Mucosa of stomach (tissue), 1 donor: ENCODE measurements around the gene NDUFB6.
"Not testable (repeated sequence)": the region's sequence is repeated elsewhere in the genome, so short reads cannot be mapped to it uniquely, and the experiment has no call there.

ENCODE experiments used
- H3K27me3 ChIP-seq: one replicate; pipeline ENCODE4 v1.7.0; 2013; ENCODE audit warnings: mild to moderate bottlenecking, low read length; ENCODE audit not compliant: control insufficient read depth, insufficient read depth
- H3K36me3 ChIP-seq: one replicate; pipeline ENCODE4 v1.7.0; 2013; ENCODE audit warnings: low read length; ENCODE audit not compliant: control insufficient read depth, insufficient read depth
- H3K4me1 ChIP-seq: one replicate; pipeline ENCODE4 v1.7.0; 2013; ENCODE audit warnings: mild to moderate bottlenecking, low read length; ENCODE audit not compliant: control insufficient read depth, insufficient read depth
- H3K4me3 ChIP-seq: one replicate; pipeline ENCODE4 v1.7.0; 2013; ENCODE audit warnings: low read length
- H3K9ac ChIP-seq: one replicate; pipeline ENCODE4 v1.7.0; 2013; ENCODE audit warnings: mild to moderate bottlenecking, low read length, moderate library complexity
- H3K9me3 ChIP-seq: one replicate; pipeline ENCODE4 v1.7.0; 2013; ENCODE audit warnings: mild to moderate bottlenecking, low read length, moderate library complexity; ENCODE audit not compliant: control insufficient read depth
- donor health status: Pancreatic carcinoma.

The NDUFB6 gene

DNA sequence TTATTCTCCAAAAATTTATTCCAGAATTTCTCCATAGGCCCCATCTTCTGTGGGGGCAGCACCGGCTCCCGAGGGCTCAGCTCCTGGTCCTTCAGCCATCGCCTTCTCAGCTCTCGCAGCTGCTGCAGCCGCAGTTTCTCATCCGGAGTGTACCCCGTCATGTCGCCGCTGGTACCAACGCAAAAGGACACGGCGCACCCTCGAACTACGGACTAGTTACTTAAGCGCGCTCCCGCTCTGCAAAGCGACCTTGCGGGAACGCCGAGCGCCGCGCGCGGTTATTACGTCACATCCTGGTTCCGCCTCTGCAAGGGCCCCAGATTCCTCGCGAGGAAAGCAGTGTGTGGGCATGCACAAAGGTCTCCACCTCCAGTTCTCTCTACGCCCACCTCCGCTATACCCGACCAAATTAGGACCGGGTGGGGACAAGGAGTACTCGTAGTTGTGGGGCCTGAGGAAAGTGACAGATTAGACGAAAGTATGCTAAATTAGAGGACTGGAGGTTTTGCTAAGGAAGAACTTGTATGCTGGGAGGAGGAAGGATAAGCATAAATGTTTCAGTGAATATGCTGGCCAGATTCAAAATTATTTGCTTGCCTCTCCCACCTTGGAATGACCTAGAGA, at the start of gene NDUFB6:
TSS of gene NDUFB6 (minus strand) at position 260 of the 624 bp plus-strand sequence. CDS start at position 161, 99 bp downstream.
- peak within 1 kb of the TSS; percentile 52 for H3K4me3 ChIP-seq
- H3K4me1 ChIP-seq, result peaks cover 11% of the 10 kb centered on the region
- no peaks in the 10 kb centered on the region for H3K36me3 ChIP-seq
- no peaks in the 10 kb centered on the region for H3K9me3 ChIP-seq
- H3K9ac ChIP-seq, result peak within 1 kb of the TSS; percentile 85
- no peaks in the 10 kb centered on the region for H3K27me3 ChIP-seq

DNA sequence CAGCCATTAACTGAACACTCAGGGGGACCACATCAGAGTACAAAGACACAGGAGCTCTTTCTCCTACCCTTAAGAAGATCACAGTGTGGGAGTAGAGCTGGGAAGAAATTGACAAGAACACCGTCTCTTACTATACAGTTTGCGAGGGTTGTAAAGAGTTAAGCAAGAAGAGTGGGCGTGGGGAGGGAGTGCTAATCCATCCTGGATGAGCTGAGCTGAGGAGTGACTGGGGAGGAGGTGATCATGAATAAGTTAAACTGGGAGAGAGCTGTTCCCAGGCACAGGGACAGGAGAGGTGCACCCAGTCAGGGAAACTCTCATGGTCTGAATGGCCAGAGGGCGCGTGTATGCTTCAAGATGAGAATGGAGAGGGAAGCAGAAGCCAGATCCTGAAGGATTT, 45.3 kb upstream of the NDUFB6 start:
- no peak overlapping the region for H3K4me3 ChIP-seq
- no peaks in the 10 kb centered on the region for H3K9me3 ChIP-seq
- no peaks in the 10 kb centered on the region for H3K36me3 ChIP-seq
- no peak overlapping the region for H3K9ac ChIP-seq
- no peaks in the 10 kb centered on the region for H3K27me3 ChIP-seq
- H3K4me1 ChIP-seq, result no peaks in the 10 kb centered on the region

DNA sequence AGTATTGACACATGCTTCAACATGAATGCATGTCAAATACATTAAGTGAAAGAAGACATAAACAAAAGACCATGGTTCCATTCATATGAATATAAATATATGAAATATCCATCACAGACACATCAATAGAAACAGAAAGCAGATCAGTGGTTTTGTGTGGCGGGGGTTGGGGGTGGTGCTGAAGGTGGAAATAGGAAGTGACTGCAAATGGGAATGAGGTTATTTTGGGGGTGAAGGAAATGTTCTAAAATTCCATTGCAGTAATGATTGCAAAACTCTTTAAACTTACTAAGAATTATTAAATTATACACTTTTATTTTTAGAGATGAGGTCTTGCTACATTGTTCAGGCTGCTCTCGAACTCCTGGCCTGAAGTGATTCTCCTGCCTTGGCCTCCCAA, 33.9 kb upstream of the NDUFB6 start:
- H3K9ac ChIP-seq, result no peak overlapping the region
- peaks cover 5% of the 10 kb centered on the region for H3K27me3 ChIP-seq
- H3K4me1 ChIP-seq, result no peaks in the 10 kb centered on the region
- no peak overlapping the region for H3K4me3 ChIP-seq
- H3K9me3 ChIP-seq, result no peaks in the 10 kb centered on the region
- H3K36me3 ChIP-seq, result no peaks in the 10 kb centered on the region

DNA sequence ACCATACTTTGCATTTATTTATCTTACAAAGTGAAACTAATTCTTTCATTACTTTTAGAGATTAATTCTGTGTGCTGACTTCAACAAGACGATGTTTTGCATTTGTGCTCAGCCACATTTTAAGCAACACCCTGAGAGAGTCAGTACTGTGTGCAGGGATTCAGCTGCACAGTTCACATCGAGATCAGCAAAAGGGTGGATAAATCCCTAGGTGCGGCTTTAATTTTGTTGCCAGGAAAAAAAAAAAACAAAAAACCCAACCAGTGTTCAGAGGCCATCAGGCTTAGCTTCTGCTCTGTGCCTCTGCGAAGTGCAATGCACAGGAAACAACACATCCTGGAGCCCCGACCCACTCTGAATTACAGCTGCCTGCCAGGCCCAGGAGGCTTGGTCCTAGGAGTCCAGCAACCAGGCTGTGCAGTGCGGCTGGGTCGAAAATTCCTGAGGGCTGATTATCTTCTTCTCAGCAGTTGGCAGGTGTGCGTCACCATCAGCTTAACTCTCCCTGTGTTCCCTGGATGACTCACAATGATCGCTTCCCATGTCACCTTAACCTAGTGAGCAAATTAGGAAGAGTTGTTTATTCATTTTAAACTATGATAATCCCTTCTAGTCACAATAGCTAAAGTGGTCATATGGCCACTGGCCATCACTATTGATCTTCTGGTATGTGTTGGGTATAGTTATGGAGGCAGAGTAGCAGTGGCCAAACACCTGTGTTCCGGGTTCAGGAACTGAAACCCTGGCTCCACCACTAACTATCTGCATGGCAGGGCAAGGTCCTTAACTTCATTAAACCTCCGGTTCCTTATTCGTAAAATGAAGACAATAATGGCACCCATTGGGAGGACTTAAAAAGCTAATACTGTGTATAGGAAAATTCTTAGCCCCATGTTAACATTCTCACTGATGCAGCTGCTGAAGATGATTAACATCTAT, 31.2 kb upstream of the NDUFB6 start:
- Histone ChIP-seq H3K4me3 (no peak overlapping the region), H3K9ac (no peak overlapping the region), H3K4me1 (no peaks in the 10 kb centered on the region), H3K36me3 (no peaks in the 10 kb centered on the region), H3K9me3 (no peaks in the 10 kb centered on the region), H3K27me3 (peaks cover 5% of the 10 kb centered on the region)

DNA sequence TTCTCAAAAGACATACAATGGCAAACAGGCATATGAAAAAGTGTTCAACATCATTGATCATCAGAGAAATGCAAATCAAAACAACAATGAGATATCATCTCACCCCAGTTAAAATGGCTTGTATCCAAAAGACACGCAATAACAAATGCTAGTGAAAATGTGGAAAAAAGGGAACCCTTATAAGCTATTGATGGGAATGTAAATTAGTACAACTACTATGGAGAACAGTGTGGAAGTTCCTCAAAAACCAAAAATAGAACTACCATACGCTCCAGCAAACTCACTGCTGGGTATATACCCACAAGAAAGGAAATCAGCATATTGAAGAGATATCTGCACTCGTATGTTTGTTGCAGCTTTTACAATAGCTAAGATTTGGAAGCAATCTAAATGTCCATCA, 26.1 kb upstream of the NDUFB6 start:
- H3K36me3 ChIP-seq, H3K4me1 ChIP-seq, H3K9ac ChIP-seq, H3K27me3 ChIP-seq, H3K4me3 ChIP-seq, H3K9me3 ChIP-seq: not testable (repeated sequence)

DNA sequence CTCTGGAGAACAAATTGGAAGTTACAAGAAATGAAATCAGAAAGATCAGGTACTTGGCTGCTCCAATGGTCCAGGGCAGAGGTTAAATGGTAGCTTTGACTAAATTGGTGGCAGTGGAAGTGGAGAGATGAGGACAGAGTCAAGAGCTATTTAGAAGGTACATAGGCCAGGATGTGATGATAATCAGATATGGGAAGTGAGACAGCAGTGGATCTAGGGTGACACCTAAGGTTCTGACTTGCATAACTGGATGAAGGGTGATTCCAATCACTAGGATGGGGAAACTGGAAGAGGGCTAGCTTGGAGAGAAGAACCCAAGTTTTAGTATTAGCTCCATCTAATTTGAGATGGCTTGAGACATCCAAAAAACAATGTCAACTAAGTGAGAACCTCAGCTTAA, 24.0 kb upstream of the NDUFB6 start:
- Histone ChIP-seq H3K4me1 (no peaks in the 10 kb centered on the region), H3K9me3 (no peaks in the 10 kb centered on the region), H3K4me3 (no peak overlapping the region), H3K36me3 (no peaks in the 10 kb centered on the region), H3K9ac (no peak overlapping the region), H3K27me3 (no peaks in the 10 kb centered on the region)

DNA sequence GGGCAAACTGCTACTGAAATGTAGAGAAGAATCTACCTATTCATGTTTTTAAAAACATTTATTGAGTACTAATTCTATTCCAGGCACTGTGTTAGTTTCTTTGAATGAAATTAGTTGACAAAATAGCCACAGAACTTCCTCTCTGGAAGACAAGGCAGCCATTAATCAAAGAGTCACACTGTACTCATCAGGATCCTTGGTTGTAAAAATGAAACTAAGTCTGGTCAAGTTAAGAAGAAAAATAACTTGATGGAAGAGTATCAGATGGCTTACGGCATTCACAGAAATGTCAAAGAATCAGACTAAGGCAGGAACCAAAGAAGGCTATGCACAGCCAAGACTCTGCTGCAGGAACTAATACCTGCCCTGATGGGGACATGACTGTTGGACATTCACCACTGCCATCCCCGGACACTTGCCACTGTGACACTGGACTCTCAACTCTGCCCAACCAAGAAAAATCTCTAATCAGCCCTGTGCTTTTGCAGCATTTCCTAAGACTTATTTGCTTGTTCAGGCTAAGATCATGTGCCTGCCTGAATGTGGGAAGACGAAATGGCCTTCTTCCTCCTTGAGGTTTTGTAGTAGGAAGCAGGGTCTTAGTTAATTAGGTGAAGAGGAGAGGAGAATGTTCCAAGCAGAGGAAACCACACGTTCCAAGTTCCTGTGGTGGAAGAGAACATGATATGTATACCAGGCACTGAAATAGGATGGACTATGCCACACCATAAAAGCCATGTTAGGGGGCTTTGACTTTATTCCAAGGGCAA, 23.3 kb upstream of the NDUFB6 start:
- no peaks in the 10 kb centered on the region for H3K27me3 ChIP-seq
- no peak overlapping the region for H3K4me3 ChIP-seq
- H3K36me3 ChIP-seq, result no peaks in the 10 kb centered on the region
- no peak overlapping the region for H3K9ac ChIP-seq
- no peaks in the 10 kb centered on the region for H3K9me3 ChIP-seq
- no peaks in the 10 kb centered on the region for H3K4me1 ChIP-seq

DNA sequence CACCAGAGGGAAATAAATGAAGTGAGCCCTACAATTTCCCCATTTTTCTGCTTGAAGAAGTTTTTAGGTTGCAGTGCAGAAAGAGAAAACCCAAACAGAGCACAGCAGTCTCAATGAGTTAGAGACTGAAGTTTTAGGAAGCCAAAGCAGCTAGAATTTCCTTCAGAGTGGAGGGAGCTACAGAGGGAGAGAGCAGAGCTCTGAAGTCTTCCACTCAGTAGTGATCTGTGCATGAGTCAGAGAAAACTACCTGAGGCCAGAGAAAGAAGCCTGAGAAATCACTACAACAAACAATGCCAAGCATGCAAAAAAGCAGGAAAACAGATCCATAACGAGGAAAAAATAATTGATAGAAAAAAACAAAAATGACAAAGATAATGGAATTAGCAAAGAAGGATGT, 17.9 kb upstream of the NDUFB6 start:
- Histone ChIP-seq H3K36me3 (no peaks in the 10 kb centered on the region), H3K27me3 (no peaks in the 10 kb centered on the region), H3K4me1 (no peaks in the 10 kb centered on the region), H3K4me3 (no peak overlapping the region), H3K9me3 (no peaks in the 10 kb centered on the region), H3K9ac (no peak overlapping the region)

DNA sequence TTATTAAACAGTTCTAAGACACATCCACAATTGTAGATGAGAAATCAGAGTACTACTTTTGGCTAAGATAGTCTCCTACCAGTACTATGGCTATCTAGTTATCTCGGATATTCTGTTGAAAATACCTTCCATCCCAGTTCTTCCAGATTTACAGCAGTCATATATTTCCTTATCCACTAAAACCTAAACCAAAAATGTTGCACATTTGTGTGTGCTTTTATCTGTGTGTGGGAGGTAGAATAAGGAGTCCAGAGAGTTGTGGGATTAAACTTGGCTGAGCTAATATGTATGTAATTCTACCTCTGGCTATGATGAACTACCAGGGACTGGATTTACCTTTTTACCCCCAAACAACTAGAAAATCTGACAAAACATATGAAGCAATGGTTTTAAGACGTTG, 17.5 kb upstream of the NDUFB6 start:
- Histone ChIP-seq H3K9ac (no peak overlapping the region), H3K36me3 (no peaks in the 10 kb centered on the region), H3K4me1 (no peaks in the 10 kb centered on the region), H3K27me3 (no peaks in the 10 kb centered on the region), H3K9me3 (no peaks in the 10 kb centered on the region), H3K4me3 (no peak overlapping the region)

DNA sequence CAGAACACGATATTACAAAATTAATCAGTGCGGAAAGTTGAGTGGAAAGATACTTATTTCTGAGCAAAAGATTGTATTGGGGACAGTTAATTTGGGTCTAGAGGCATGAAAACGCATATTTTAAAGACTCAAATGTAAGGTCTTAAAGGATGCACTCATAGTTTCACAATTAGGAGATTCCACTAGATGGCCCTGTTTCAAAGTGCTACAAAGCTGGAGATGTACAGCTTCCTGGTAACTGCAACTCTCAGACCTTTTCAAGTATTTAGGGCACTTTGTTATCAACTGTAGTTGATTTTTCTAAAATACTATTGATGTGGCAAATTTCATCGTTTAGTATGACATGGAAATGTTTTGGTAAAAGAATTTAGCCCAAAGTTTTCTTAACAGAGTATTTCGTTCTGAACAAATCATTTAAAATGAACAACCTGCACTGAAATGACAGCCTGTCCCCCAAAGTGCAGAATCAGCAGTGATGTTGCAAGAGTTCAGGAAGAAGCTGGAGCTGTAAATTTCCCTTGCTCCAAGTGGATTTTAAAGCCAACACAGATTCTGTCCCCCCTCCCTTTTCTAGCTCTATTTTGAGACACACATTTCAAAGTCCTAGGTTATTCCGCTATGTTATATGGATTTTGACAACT, 16.2 kb upstream of the NDUFB6 start:
- Histone ChIP-seq H3K4me1 (no peaks in the 10 kb centered on the region), H3K36me3 (no peaks in the 10 kb centered on the region)

DNA sequence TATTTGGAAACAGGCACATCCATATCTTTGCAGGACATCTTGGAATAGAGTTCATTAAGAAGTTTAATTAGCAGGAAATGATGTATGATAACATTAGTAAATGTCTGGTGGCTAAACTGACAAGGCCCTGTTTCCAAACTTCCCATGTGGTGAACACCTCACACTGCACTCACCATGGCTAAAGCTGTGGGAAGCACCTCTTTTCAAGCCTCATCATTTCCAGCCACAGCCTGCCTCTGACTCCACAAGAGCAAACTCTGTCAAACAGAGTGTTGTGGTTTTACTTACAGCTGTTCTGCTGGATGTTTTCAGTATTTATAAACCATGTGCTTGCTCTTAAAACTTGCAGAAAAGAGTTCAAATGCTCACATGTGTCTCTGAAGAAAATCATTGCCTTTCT, 14.9 kb upstream of the NDUFB6 start:
- no peaks in the 10 kb centered on the region for H3K9me3 ChIP-seq
- no peaks in the 10 kb centered on the region for H3K4me1 ChIP-seq
- H3K4me3 ChIP-seq, result no peak overlapping the region
- no peaks in the 10 kb centered on the region for H3K36me3 ChIP-seq
- H3K27me3 ChIP-seq, result no peaks in the 10 kb centered on the region
- H3K9ac ChIP-seq, result no peak overlapping the region

More for the DNA sequence above, 16.2 kb upstream of the NDUFB6 start:
- H3K4me3 ChIP-seq, result no peak overlapping the region
- H3K9me3 ChIP-seq, result no peaks in the 10 kb centered on the region
- H3K27me3 ChIP-seq, result no peaks in the 10 kb centered on the region
- H3K9ac ChIP-seq, result no peak overlapping the region
